ENCODE results near the gene PNPLA5.

PNPLA5 gene

GRCh38 chr22:43891360-43892182 is at the start of gene PNPLA5:
Gene PNPLA5, minus strand, starts transcription at chr22:43892013. Its CDS starts 133 bp downstream, at chr22:43891880.
- Histone ChIP-seq H3K4me1 (ENCODE audit: insufficient read depth, poor library complexity, severe bottlenecking) (no peaks in the 10 kb centered on the region), H3K4me3 (ENCODE audit: severe bottlenecking) (peak within 1 kb of the TSS; percentile 13), H3K36me3 (ENCODE audit: low read depth) (no peaks in the 10 kb centered on the region), H3K27me3 (ENCODE audit: insufficient read depth, poor library complexity, severe bottlenecking) (peaks cover 33% of the 10 kb centered on the region), H3K27ac (ENCODE audit: poor library complexity, severe bottlenecking) (no peak within 1 kb of the TSS), H3K9me3 (ENCODE audit: severe bottlenecking) (no peaks in the 10 kb centered on the region)
- peak; percentile 51; the same call in 2 of the 3 replicates for ATAC-seq (ENCODE audit: low read depth)
- TF ChIP-seq CTCF (IDR thresholded peaks at IDR 0.05; ENCODE audit: poor library complexity, severe bottlenecking) = peak; percentile 6
- DNase-seq (ENCODE audit: low spot score) = no peak

GRCh38 chr22:43941449-43941848 is 49.6 kb upstream of the PNPLA5 start:
- no peak for DNase-seq (ENCODE audit: low spot score)
- H3K4me3 ChIP-seq (ENCODE audit: severe bottlenecking) = no peak overlapping the region
- no peak for ATAC-seq (ENCODE audit: low read depth)
- no peak overlapping the region for H3K27ac ChIP-seq (ENCODE audit: poor library complexity, severe bottlenecking)
- H3K9me3 ChIP-seq (ENCODE audit: severe bottlenecking) = no peaks in the 10 kb centered on the region
- H3K4me1 ChIP-seq (ENCODE audit: insufficient read depth, poor library complexity, severe bottlenecking) = no peaks in the 10 kb centered on the region
- H3K36me3 ChIP-seq (ENCODE audit: low read depth) = peaks cover 48% of the 10 kb centered on the region
- no peak for TF ChIP-seq CTCF (IDR thresholded peaks at IDR 0.05; ENCODE audit: poor library complexity, severe bottlenecking)
- H3K27me3 ChIP-seq (ENCODE audit: insufficient read depth, poor library complexity, severe bottlenecking) = no peaks in the 10 kb centered on the region

- DNase-seq (ENCODE audit: low spot score) = no peak
- H3K4me1 ChIP-seq (ENCODE audit: insufficient read depth, poor library complexity, severe bottlenecking) = peaks cover 1% of the 10 kb centered on the region
- H3K4me3 ChIP-seq (ENCODE audit: severe bottlenecking) = no peak overlapping the region
- H3K9me3 ChIP-seq (ENCODE audit: severe bottlenecking) = no peaks in the 10 kb centered on the region
- no peaks in the 10 kb centered on the region for H3K27me3 ChIP-seq (ENCODE audit: insufficient read depth, poor library complexity, severe bottlenecking)
- H3K27ac ChIP-seq (ENCODE audit: poor library complexity, severe bottlenecking) = no peak overlapping the region
- no peak for ATAC-seq (ENCODE audit: low read depth)
- H3K36me3 ChIP-seq (ENCODE audit: low read depth) = peaks cover 70% of the 10 kb centered on the region
- TF ChIP-seq CTCF (IDR thresholded peaks at IDR 0.05; ENCODE audit: poor library complexity, severe bottlenecking) = no peak
Observed at GRCh38 chr22:43931771-43932170, 40.0 kb upstream of the PNPLA5 start.

- no peaks in the 10 kb centered on the region for H3K27me3 ChIP-seq (ENCODE audit: insufficient read depth, poor library complexity, severe bottlenecking)
- DNase-seq (ENCODE audit: low spot score) = no peak
- H3K4me3 ChIP-seq (ENCODE audit: severe bottlenecking) = no peak overlapping the region
- TF ChIP-seq CTCF (IDR thresholded peaks at IDR 0.05; ENCODE audit: poor library complexity, severe bottlenecking) = no peak
- ATAC-seq (ENCODE audit: low read depth) = no peak
- peaks cover 20% of the 10 kb centered on the region for H3K4me1 ChIP-seq (ENCODE audit: insufficient read depth, poor library complexity, severe bottlenecking)
- peaks cover 62% of the 10 kb centered on the region for H3K36me3 ChIP-seq (ENCODE audit: low read depth)
- no peak overlapping the region for H3K27ac ChIP-seq (ENCODE audit: poor library complexity, severe bottlenecking)
- no peaks in the 10 kb centered on the region for H3K9me3 ChIP-seq (ENCODE audit: severe bottlenecking)
Observed at GRCh38 chr22:43928908-43929307, 37.1 kb upstream of the PNPLA5 start.

GRCh38 chr22:43928468-43928867 is 36.7 kb upstream of the PNPLA5 start:
- H3K27me3 ChIP-seq (ENCODE audit: insufficient read depth, poor library complexity, severe bottlenecking) = no peaks in the 10 kb centered on the region
- DNase-seq (ENCODE audit: low spot score) (no peak), ATAC-seq (ENCODE audit: low read depth) (no peak)
- TF ChIP-seq CTCF (IDR thresholded peaks at IDR 0.05; ENCODE audit: poor library complexity, severe bottlenecking) = no peak
- no peak overlapping the region for H3K4me3 ChIP-seq (ENCODE audit: severe bottlenecking)
- no peak overlapping the region for H3K27ac ChIP-seq (ENCODE audit: poor library complexity, severe bottlenecking)
- H3K9me3 ChIP-seq (ENCODE audit: severe bottlenecking) = no peaks in the 10 kb centered on the region
- peaks cover 57% of the 10 kb centered on the region for H3K36me3 ChIP-seq (ENCODE audit: low read depth)
- H3K4me1 ChIP-seq (ENCODE audit: insufficient read depth, poor library complexity, severe bottlenecking) = peaks cover 20% of the 10 kb centered on the region

All from RWPE2 (cell line).